Limb (tissue), 2 donors: Measurements from ENCODE around the gene LRPAP1.
"Not testable (repeated sequence)": the region's sequence is repeated elsewhere in the genome, so short reads cannot be mapped to it uniquely, and the experiment has no call there.

Source experiments
- DNase-seq, 2 donors: peaks; one replicate each; pipeline ENCODE4 v3.0.0-alpha.2; 2016; ENCODE audit errors: extremely low spot score in 2 of 2

Gene LRPAP1

DNA sequence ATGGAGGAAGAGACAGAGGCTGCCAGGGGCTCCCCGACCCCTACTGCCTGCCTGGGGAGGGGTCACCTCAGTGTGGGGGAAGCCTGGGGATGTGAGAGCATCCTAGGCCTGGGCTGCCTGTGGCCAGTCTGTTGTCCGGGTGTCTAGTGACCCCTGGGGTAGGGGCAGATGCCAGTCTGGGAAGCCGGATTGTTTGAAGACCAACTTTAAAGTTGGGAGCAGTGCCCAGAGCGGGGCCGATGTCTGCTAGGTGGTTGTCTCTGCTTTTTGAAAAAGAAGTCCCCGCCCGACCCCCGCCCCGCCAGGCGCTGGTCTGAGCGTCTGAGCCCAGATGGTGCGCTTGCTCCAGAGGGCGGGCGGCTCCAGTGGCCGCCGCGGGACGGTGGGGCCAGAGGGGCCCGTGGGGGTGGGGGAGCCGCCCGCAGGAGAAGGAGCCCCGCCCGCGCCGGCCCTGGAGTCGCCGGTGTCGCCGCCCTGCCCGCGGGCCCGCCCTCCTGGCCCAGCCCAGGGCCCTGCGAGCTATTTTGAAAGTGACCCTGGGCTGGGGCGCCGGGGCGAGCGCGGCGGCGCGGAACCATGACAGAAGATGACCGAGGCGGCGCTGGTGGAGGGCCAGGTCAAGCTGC lies 69.3 kb downstream of the LRPAP1 start, which contains the start of gene DOK7:
Gene DOK7, plus strand, starts transcription at position 517 of the 626 bp plus-strand sequence. Its CDS starts 70 bp downstream, at position 587.
- DNase-seq = no peak

DNA sequence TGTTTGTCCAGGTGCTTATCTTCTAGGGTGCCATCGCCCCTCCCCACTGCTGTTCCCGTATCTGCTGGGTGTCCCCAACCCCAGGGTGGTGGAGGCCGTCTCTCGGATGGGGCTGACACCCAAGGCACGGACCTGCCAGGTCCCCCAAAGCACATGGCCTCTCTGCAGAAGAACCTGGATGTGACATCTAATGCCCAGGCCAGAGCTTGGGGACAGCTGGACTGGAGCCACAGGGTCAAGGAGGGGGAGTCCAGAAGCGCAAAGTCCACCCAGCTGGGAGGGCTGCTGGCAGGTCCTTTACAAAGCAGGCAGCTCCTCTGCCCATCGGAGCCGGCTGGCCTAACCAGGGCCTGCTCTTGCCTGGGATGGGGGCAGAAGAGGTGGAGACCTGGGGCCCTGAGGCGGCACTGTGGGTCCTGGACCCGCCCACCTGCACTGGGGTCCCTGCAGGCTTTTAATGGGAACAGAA lies 69.9 kb downstream of the LRPAP1 start:
- no peak for DNase-seq

DNA sequence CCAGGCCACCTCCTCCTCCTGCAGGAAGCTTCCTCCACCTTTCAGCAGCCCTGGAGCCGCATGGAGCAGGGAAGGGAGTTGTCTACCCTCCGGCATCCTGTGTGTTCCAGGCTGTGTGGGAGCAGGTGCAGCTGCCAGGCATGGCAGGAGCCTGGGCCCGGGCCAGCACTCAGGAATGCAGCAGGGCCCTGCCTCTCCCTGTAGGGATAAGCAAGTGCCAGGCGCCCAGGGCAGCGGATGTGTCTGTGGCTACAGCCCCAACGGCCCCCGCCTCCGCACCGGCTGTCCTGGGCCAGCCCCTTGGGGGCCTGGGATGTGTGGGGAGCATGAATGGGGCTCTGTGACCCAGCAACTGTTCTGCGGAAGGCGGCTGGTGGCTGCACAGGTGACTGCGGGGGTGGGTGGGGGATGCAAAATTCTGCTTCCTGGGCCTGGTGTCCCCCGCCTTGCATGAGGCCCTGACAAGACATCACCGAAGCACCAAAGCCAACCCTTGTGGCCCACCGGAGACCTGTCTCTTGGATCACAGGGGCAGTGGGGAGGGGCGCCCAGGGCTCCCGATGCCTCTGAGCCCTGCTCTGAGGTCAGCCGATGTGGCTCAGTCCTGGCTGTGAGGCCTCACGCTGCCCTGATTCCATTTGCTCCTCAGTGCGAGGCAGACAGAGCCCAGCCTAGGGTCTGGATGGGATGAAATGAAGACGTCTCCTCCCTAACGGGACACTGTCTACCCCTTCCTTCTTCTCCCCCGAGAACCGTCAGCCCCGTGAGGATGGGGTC lies 70.5 kb downstream of the LRPAP1 start:
- peak; percentile 29 to 76 for DNase-seq

DNA sequence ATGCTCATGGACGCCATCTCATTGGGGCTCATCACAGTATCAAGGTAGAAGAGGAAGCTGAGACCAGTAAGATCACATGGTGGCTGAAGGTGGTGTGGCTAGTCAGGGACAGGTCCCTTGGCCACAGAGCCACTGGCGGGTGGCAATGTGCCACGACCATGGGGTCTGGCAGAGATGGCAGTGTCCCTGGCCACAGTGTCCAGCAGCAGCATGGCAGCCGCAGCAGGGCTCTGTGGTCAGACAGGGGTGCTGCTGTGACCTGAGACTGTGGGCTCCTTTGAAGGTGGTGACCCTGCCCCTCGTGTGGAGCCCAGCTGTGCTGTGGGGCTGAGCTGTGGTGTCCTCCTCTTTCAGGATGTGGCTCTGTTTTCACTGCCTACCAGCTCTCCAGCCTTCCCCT lies 71.3 kb downstream of the LRPAP1 start:
- no peak for DNase-seq

DNA sequence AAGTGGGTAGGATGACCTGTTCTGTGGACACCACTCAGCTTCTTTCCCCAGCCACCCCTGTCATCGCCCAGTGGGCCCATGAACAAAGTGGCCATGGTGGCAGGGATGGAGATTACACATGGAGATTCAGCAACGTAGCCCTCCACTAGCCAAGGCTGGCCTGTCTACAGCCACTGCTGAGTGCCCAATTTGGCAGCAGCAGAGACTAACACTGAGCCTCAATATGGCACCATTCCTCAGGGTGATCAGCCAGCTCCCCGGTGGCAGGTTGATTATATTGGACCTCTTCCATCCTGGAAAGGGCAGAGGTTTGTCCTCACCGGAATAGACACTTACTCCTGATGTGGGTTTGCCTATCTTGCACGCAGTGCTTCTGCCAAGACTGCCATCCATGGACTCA lies 73.1 kb downstream of the LRPAP1 start:
- DNase-seq = not testable (repeated sequence)

DNA sequence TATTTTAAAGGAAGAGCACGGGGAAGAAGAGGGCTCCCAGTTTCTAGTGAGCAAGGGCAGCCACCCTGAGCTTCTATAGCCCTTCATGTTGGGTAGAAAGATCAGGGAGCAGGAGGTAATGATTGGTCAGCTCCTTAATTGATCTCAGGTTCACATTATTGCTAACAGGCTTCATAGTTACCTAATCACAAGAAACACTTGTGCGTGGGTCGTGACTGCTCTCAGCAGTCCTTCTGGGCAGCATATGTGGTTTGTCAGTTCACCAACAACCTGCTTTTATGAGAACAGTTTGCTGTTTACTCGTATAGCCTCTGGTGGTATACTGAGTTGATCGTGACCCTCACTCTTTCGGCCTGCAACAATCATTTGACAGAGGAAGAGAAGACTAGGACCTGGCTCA lies 73.9 kb downstream of the LRPAP1 start:
- no peak for DNase-seq

DNA sequence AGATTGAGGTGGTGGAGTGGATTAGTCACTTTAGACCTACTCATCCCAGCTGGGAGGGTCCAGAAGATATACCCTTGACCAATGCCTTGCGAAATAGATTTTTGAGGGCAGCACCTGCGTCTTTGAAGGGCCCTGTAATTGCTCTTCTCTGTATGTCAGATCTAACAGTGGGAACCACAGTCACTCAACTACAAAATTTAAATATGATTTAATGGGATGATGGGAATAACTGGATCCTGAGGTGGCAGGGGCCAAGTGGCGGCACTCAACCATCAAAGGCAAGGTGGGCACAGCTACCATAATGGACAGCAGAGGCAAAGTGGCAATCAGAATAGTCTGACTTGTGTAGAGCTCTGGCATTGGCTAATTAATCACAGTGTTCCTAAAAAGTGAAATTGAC lies 76.6 kb downstream of the LRPAP1 start:
- not testable (repeated sequence) for DNase-seq
